Measurements from ENCODE around the gene TIMP3. TPM values are rescaled to one million over a fixed set of nuclear protein-coding genes. Genes with fewer than 3 reads are reported as not detected.

The TIMP3 gene
- total RNA-seq, 1 experiment from 2014 or later: 12.3 TPM

DNA sequence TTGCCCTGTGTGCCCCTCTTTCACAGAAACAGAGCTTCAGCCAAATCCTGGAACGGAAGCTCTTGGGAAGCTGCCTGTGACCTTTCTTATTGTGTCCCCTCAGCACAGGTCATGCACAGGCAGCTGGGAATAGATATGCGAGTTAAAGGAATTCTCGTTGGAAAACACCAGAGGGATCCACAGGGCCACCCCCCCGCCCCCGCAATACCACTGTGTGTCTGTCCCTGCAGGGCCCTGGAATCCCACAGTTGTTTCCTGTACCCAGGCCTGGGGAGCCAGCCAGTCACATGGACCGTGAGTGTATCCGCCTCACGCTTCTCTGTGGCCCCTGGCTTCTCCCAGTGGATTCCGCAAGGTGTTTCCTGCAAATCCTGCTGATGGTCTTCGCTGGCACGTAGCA is 29.0 kb downstream of the TIMP3 start:
- no peaks in the 10 kb centered on the region for H3K4me1 Mint-ChIP-seq (ENCODE audit: low read depth, unreplicated experiment)
- CTCF ChIA-PET: interaction anchor here (0.5 kb wide), 1 partner anchor 16 kb away, joined by 4 read pairs; no protein-coding TSS in a partner anchor
- DNase-seq: no peak
- H3K27ac Mint-ChIP-seq (ENCODE audit: unreplicated experiment): no peak overlapping the region
- peaks cover 27% of the 10 kb centered on the region for H3K27me3 Mint-ChIP-seq (ENCODE audit: unreplicated experiment)
- no peak overlapping the region for H3K4me3 Mint-ChIP-seq (ENCODE audit: low read depth, unreplicated experiment)
- BruUV-seq (replicated peaks): no TSS peak
- TF ChIP-seq, protein P1, sequence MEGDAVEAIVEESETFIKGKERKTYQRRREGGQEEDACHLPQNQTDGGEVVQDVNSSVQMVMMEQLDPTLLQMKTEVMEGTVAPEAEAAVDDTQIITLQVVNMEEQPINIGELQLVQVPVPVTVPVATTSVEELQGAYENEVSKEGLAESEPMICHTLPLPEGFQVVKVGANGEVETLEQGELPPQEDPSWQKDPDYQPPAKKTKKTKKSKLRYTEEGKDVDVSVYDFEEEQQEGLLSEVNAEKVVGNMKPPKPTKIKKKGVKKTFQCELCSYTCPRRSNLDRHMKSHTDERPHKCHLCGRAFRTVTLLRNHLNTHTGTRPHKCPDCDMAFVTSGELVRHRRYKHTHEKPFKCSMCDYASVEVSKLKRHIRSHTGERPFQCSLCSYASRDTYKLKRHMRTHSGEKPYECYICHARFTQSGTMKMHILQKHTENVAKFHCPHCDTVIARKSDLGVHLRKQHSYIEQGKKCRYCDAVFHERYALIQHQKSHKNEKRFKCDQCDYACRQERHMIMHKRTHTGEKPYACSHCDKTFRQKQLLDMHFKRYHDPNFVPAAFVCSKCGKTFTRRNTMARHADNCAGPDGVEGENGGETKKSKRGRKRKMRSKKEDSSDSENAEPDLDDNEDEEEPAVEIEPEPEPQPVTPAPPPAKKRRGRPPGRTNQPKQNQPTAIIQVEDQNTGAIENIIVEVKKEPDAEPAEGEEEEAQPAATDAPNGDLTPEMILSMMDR (IDR thresholded peaks at IDR 0.05; ENCODE audit: unreplicated experiment): no peak
- H3K36me3 Mint-ChIP-seq (ENCODE audit: insufficient read depth, unreplicated experiment): no peaks in the 10 kb centered on the region
- intact Hi-C loops (cut with micrococcal nuclease; ENCODE audit: unreplicated experiment): no loop called here
- no peaks in the 10 kb centered on the region for H3K9me3 Mint-ChIP-seq (ENCODE audit: low read depth, unreplicated experiment)

DNA sequence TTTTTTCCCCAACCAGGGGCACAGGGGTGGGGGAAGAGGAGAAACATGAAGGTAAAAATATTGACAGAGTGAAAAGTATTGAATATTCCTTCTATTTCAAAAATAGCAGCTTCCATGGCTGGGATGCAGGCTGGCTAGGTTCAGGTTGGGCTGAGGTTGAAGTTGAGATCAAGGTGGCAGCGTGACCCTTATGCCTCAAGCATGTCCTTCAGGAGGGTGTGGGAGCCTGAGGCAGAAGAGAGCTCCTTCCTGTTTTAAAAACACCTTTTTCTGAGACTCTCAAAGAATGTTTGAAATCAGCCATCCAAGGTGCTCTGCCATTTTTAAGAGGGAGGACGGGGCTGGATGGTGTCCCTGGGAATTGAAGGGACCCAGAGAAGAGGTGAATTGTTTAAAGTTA is 29.5 kb downstream of the TIMP3 start:
- Mint-ChIP-seq H3K36me3 (ENCODE audit: insufficient read depth, unreplicated experiment) (no peaks in the 10 kb centered on the region), H3K4me1 (ENCODE audit: low read depth, unreplicated experiment) (no peaks in the 10 kb centered on the region), H3K9me3 (ENCODE audit: low read depth, unreplicated experiment) (no peaks in the 10 kb centered on the region), H3K4me3 (ENCODE audit: low read depth, unreplicated experiment) (no peak overlapping the region), H3K27ac (ENCODE audit: unreplicated experiment) (no peak overlapping the region), H3K27me3 (ENCODE audit: unreplicated experiment) (peaks cover 31% of the 10 kb centered on the region)
- CTCF ChIA-PET: interaction anchor here (0.5 to 1.6 kb wide), 2 partner anchors 15 to 17 kb away, joined by 3 to 4 read pairs; no protein-coding TSS in a partner anchor
- intact Hi-C loops (cut with micrococcal nuclease; ENCODE audit: unreplicated experiment): no loop called here
- TF ChIP-seq, protein P1 (IDR thresholded peaks at IDR 0.05; ENCODE audit: unreplicated experiment): no peak
- DNase-seq: no peak
- no TSS peak for BruUV-seq (replicated peaks)

DNA sequence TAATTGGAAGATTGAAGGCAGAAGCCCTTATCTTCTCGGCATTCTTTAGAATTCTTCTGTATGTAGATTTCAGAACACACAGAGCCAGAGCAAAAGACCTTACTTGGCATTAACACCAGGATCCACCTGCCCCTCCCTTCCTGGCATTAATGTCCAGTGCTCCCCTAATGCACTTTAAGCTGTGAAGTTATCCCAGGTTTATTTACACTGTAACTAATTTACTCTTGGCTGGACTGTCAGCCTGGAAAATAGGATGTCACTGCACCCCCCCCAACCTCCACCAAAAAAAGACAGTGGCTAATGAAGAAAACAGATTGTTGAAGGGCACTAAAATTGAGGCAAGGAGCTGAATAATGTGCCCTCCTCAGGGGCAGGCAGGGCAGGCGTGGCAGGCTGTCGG is 30.1 kb downstream of the TIMP3 start:
- Mint-ChIP-seq H3K4me1 (ENCODE audit: low read depth, unreplicated experiment) (no peaks in the 10 kb centered on the region), H3K4me3 (ENCODE audit: low read depth, unreplicated experiment) (no peak overlapping the region), H3K9me3 (ENCODE audit: low read depth, unreplicated experiment) (no peaks in the 10 kb centered on the region), H3K27me3 (ENCODE audit: unreplicated experiment) (peaks cover 31% of the 10 kb centered on the region), H3K27ac (ENCODE audit: unreplicated experiment) (no peak overlapping the region), H3K36me3 (ENCODE audit: insufficient read depth, unreplicated experiment) (no peaks in the 10 kb centered on the region)
- no TSS peak for BruUV-seq (replicated peaks)
- DNase-seq: no peak
- CTCF ChIA-PET: interaction anchor here (1.6 kb wide), 1 partner anchor 15 kb away, joined by 3 read pairs; no protein-coding TSS in a partner anchor
- intact Hi-C loops (cut with micrococcal nuclease; ENCODE audit: unreplicated experiment): no loop called here
- TF ChIP-seq, protein P1 (IDR thresholded peaks at IDR 0.05; ENCODE audit: unreplicated experiment): no peak

DNA sequence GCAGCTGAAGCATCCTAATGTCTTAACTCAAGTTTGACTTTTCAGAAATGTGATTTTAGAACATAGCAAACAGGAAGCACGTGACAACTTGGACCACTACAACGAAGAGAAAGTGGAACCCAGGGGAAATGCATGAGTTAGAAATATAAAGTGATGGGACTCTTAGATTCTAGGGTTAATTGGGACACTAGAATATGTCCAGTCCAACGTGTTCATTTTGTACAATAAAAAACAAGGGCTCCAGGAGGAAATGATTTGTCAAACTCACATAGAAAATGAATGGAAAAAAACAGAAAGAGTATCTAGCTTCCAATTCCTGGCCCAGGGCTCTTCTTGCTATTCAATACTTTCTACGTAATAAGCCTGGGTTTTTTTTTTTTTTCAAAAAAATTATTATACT is 30.7 kb downstream of the TIMP3 start:
- no peak overlapping the region for H3K27ac Mint-ChIP-seq (ENCODE audit: unreplicated experiment)
- CTCF ChIA-PET: interaction anchor here (1.6 kb wide), 1 partner anchor 14 kb away, joined by 3 read pairs; no protein-coding TSS in a partner anchor
- H3K4me1 Mint-ChIP-seq (ENCODE audit: low read depth, unreplicated experiment): no peaks in the 10 kb centered on the region
- H3K36me3 Mint-ChIP-seq (ENCODE audit: insufficient read depth, unreplicated experiment): no peaks in the 10 kb centered on the region
- BruUV-seq (replicated peaks): no TSS peak
- DNase-seq: no peak
- no peaks in the 10 kb centered on the region for H3K9me3 Mint-ChIP-seq (ENCODE audit: low read depth, unreplicated experiment)
- H3K4me3 Mint-ChIP-seq (ENCODE audit: low read depth, unreplicated experiment): no peak overlapping the region
- TF ChIP-seq, protein P1 (IDR thresholded peaks at IDR 0.05; ENCODE audit: unreplicated experiment): no peak
- peaks cover 31% of the 10 kb centered on the region for H3K27me3 Mint-ChIP-seq (ENCODE audit: unreplicated experiment)
- intact Hi-C loops (cut with micrococcal nuclease; ENCODE audit: unreplicated experiment): no loop called here
